ENCODE results near the gene HDX.

- TF ChIP-seq CTCF (IDR thresholded peaks at IDR 0.05) (no peak), POLR2A (IDR thresholded peaks at IDR 0.05) (no peak)
Measured at GRCh38 chrX:84441143-84441542, 61.1 kb downstream of the HDX start.
